PC-3 (cell line): ENCODE data around the gene LHFPL2. TPM values are rescaled to one million over a fixed set of nuclear protein-coding genes. Genes with fewer than 3 reads are reported as not detected.
A peak's percentile ranks its signal among the peaks of the same experiment; 100 is the strongest.

Experiments
- ATAC-seq: fragments of 200-7000 bp; cut with Tn5 transposase; 2 replicates; pipeline ENCODE4 v1.9.1; 2020; ENCODE audit warnings: mild to moderate bottlenecking, moderate library complexity
- BruUV-seq: library from RNA; stranded (reverse); fragments of 400-500 nt; replicated peaks from 2 replicates; lab custom pipeline; 2021; lab: Mats Ljungman, UMichigan
- CTCF ChIA-PET: fragments of 300-600 bp; sonication (Branson Sonifier 250); formaldehyde crosslinking; loops from one replicate; lab custom pipeline; 2022; ENCODE audit warnings: antibody characterized with exemption; lab: Charles Lee
- POLR2A ChIA-PET: fragments of 300-600 bp; sonication (Branson Sonifier 250); formaldehyde crosslinking; loops from one replicate; lab custom pipeline; 2022; ENCODE audit warnings: antibody characterized with exemption; ENCODE audit not compliant: unreplicated experiment; lab: Charles Lee
- DNase-seq: peaks from one replicate; pipeline ENCODE4 v3.0.0-alpha.2; 2015
- H2AFZ ChIP-seq: fragments of 300-600 bp; sonication (generic); 2 replicates; pipeline ENCODE4 v1.6.0; 2016; ENCODE audit warnings: antibody characterized with exemption, low read length
- H3F3A ChIP-seq: fragments of 300-600 bp; sonication (generic); one replicate; pipeline ENCODE4 v1.6.0; 2017; ENCODE audit warnings: antibody characterized with exemption, low read length, control low read depth, mild to moderate bottlenecking; ENCODE audit not compliant: unreplicated experiment
- H3K27ac ChIP-seq: fragments of 300-600 bp; sonication (generic); 2 replicates; pipeline ENCODE4 v1.5.1; 2016; ENCODE audit warnings: mild to moderate bottlenecking, low read length
- H3K27me3 ChIP-seq: fragments of 300-600 bp; sonication (generic); 2 replicates; pipeline ENCODE4 v1.6.1; 2016; ENCODE audit warnings: low read length, mixed read lengths
- H3K36me3 ChIP-seq: fragments of 300-600 bp; sonication (generic); 2 replicates; pipeline ENCODE4 v1.6.1; 2016; ENCODE audit warnings: low read depth, mixed run types, low read length, mixed read lengths
- H3K4me1 ChIP-seq: fragments of 300-600 bp; sonication (generic); 2 replicates; pipeline ENCODE4 v1.5.1; 2016; ENCODE audit warnings: low read length; ENCODE audit not compliant: insufficient read depth
- H3K4me2 ChIP-seq: fragments of 300-600 bp; sonication (generic); 2 replicates; pipeline ENCODE4 v1.6.0; 2016; ENCODE audit warnings: low read length
- H3K4me3 ChIP-seq: fragments of 300-600 bp; sonication (generic); 2 replicates; pipeline ENCODE4 v1.5.1; 2016; ENCODE audit warnings: mild to moderate bottlenecking, low read length, mixed read lengths
- H3K79me2 ChIP-seq: fragments of 300-600 bp; sonication (generic); 2 replicates; pipeline ENCODE4 v1.6.1; 2017; ENCODE audit warnings: low read length, mixed read lengths
- H3K9ac ChIP-seq: fragments of 300-600 bp; sonication (generic); 2 replicates; pipeline ENCODE4 v1.6.0; 2016; ENCODE audit warnings: mild to moderate bottlenecking, low read length
- H3K9me2 ChIP-seq: fragments of 300-600 bp; sonication (generic); replicated peaks from 2 replicates; pipeline ENCODE4 v1.6.1; 2016; ENCODE audit warnings: mixed run types, low read length, mixed read lengths
- H3K9me3 ChIP-seq: fragments of 300-600 bp; sonication (generic); 2 replicates; pipeline ENCODE4 v1.6.1; 2016; ENCODE audit warnings: low read length, mixed read lengths
- H4K20me1 ChIP-seq: fragments of 300-600 bp; sonication (generic); 2 replicates; pipeline ENCODE4 v1.6.1; 2016; ENCODE audit warnings: low read length, mixed read lengths
- CTCF ChIP-seq: fragments of 300-600 bp; sonication (generic); conservative IDR thresholded peaks from 2 replicates; pipeline ENCODE4 v1.5.1; 2017; ENCODE audit warnings: antibody characterized with exemption, low read depth, mild to moderate bottlenecking, low read length
- EZH2 ChIP-seq: fragments of 300-600 bp; sonication (generic); IDR thresholded peaks from one replicate; pipeline ENCODE4 v1.6.1; 2017; ENCODE audit warnings: antibody characterized with exemption, mild to moderate bottlenecking, low read length; ENCODE audit not compliant: unreplicated experiment
- EZH2phosphoT487 ChIP-seq: fragments of 300-600 bp; sonication (generic); IDR thresholded peaks from 2 replicates; pipeline ENCODE4 v1.6.1; 2018; ENCODE audit warnings: mild to moderate bottlenecking, antibody characterized with exemption, low read length, borderline replicate concordance
- intact Hi-C: fragments of 100-400 bp; cut with micrococcal nuclease; formaldehyde crosslinking; loops from 2 replicates; pipeline ENCODE4 v1.9.0; 2023
- total RNA-seq: library from RNA; depleted of rRNA; stranded (reverse); fragments of >200 nt; gene quantifications from 2 replicates; pipeline ENCODE4 v1.2.3, GENCODE V29; 2014

The LHFPL2 gene
- total RNA-seq, 1 experiment from 2014 or later, result 21.7 TPM

GRCh38 chr5:78638973-78639669 is 9.5 kb downstream of the LHFPL2 start:
- H3K4me3 ChIP-seq, result no peak overlapping the region
- intact Hi-C loops, result loop anchor here (1.0 kb wide), 2 partner anchors 44 to 48 kb away; no protein-coding TSS in a partner anchor
- TF ChIP-seq CTCF, result no peak
- no peak for TF ChIP-seq EZH2phosphoT487
- TF ChIP-seq EZH2, result no peak
- no TSS peak for BruUV-seq
- H3K4me2 ChIP-seq, result peak overlapping the region; percentile 63
- H2AFZ ChIP-seq, result no peak overlapping the region
- ChIA-PET POLR2A (no interaction called here), CTCF (no interaction called here)
- DNase-seq (no peak), ATAC-seq (no peak)
- peak overlapping the region; percentile 54; the same call in 1 of the 2 replicates for H3K9ac ChIP-seq
- peaks cover 89% of the 10 kb centered on the region for H3K79me2 ChIP-seq
- 0 out of 2 replicates have a peak, but pooled peaks cover 3% of the 10 kb centered on the region for H3K36me3 ChIP-seq
- H4K20me1 ChIP-seq, result peaks cover 4% of the 10 kb centered on the region; the same call in 1 of the 2 replicates
- no peaks in the 10 kb centered on the region for H3F3A ChIP-seq
- peaks cover 49% of the 10 kb centered on the region for H3K4me1 ChIP-seq
- H3K9me2 ChIP-seq, result no peaks in the 10 kb centered on the region
- no peaks in the 10 kb centered on the region for H3K9me3 ChIP-seq
- H3K27me3 ChIP-seq, result no peaks in the 10 kb centered on the region
- H3K27ac ChIP-seq, result peak overlapping the region; percentile 87

GRCh38 chr5:78638423-78638822 is 10.1 kb downstream of the LHFPL2 start:
- Histone ChIP-seq H3K36me3 (0 out of 2 replicates have a peak, but pooled peaks cover 3% of the 10 kb centered on the region), H3K9me2 (no peaks in the 10 kb centered on the region), H3K27ac (peak overlapping the region; percentile 87), H3K9me3 (no peaks in the 10 kb centered on the region), H3K27me3 (no peaks in the 10 kb centered on the region), H3K9ac (no peak overlapping the region), H2AFZ (no peak overlapping the region), H4K20me1 (peaks cover 4% of the 10 kb centered on the region; the same call in 1 of the 2 replicates), H3K4me3 (no peak overlapping the region), H3K4me1 (peaks cover 56% of the 10 kb centered on the region), H3K4me2 (peak overlapping the region; percentile 63), H3K79me2 (peaks cover 89% of the 10 kb centered on the region), H3F3A (no peaks in the 10 kb centered on the region)
- peak; percentile 95 for DNase-seq
- intact Hi-C loops, result loop anchor here (1.0 kb wide), 2 partner anchors 43 to 47 kb away; no protein-coding TSS in a partner anchor
- ChIA-PET POLR2A (no interaction called here), CTCF (no interaction called here)
- no TSS peak for BruUV-seq
- peak; percentile 92 for ATAC-seq
- no peak for TF ChIP-seq CTCF
- no peak for TF ChIP-seq EZH2phosphoT487
- TF ChIP-seq EZH2, result no peak

- POLR2A ChIA-PET, result interaction anchor here (0.7 kb wide), 1 partner anchor 24 kb away, joined by 3 read pairs; no protein-coding TSS in a partner anchor
- Histone ChIP-seq H3K79me2 (peaks cover 89% of the 10 kb centered on the region), H3K4me1 (peaks cover 57% of the 10 kb centered on the region), H3K36me3 (0 out of 2 replicates have a peak, but pooled peaks cover 3% of the 10 kb centered on the region), H3F3A (no peaks in the 10 kb centered on the region), H3K9me3 (no peaks in the 10 kb centered on the region), H4K20me1 (peaks cover 4% of the 10 kb centered on the region; the same call in 1 of the 2 replicates), H3K9me2 (no peaks in the 10 kb centered on the region), H3K4me3 (no peak overlapping the region), H3K27ac (peak overlapping the region; percentile 45; the same call in 1 of the 2 replicates), H3K9ac (no peak overlapping the region), H3K4me2 (no peak overlapping the region), H3K27me3 (no peaks in the 10 kb centered on the region), H2AFZ (no peak overlapping the region)
- no peak for TF ChIP-seq EZH2
- TF ChIP-seq CTCF, result no peak
- TF ChIP-seq EZH2phosphoT487, result no peak
- CTCF ChIA-PET, result no interaction called here
- no peak for ATAC-seq
- intact Hi-C loops, result no loop called here
- no peak for DNase-seq
- no TSS peak for BruUV-seq
Measured at GRCh38 chr5:78637468-78637867, 11.1 kb downstream of the LHFPL2 start.
